Psoas muscle (tissue), 8 donors: Measurements from ENCODE around the gene TBC1D22A. TPM values are rescaled to one million over a fixed set of nuclear protein-coding genes. Genes with fewer than 3 reads are reported as not detected.
A peak's percentile ranks its signal among the peaks of the same experiment; 100 is the strongest.

Experiments
- ATAC-seq, 4 donors: fragments of 200-7000 bp; cut with Tn5 transposase; one replicate each; pipeline ENCODE4 v1.9.1; 2020; ENCODE audit warnings: moderate library complexity in 3 of 4, mild to moderate bottlenecking in 2 of 4
- DNase-seq, 2 donors: peaks; one replicate each; pipeline ENCODE4 v3.0.0-alpha.2; 2020
- H3K27ac ChIP-seq: fragments of 200-600 bp; one replicate; pipeline ENCODE4 v1.8.0; 2022
- H3K27me3 ChIP-seq, 3 donors: fragments of 200-600 bp in 1 of 3; one replicate each; pipeline versions ENCODE4 v1.6.1 to v1.8.0; 2013 to 2022; ENCODE audit warnings: low read length in 2 of 3, mild to moderate bottlenecking in 2 of 3, moderate library complexity in 1 of 3; ENCODE audit not compliant: insufficient read depth in 3 of 3
- H3K36me3 ChIP-seq, 2 donors: fragments of 200-600 bp in 1 of 2; one replicate each; pipeline versions ENCODE4 v1.6.1 to v1.8.0; 2013 to 2022; ENCODE audit warnings: low read depth in 1 of 2, mild to moderate bottlenecking in 1 of 2, moderate library complexity in 1 of 2; ENCODE audit not compliant: insufficient read depth in 1 of 2
- H3K4me1 ChIP-seq: fragments of 200-600 bp; one replicate; pipeline ENCODE4 v1.8.0; 2022
- H3K4me3 ChIP-seq: fragments of 200-600 bp; one replicate; pipeline ENCODE4 v1.8.0; 2022; ENCODE audit warnings: mild to moderate bottlenecking
- H3K9me3 ChIP-seq: fragments of 200-600 bp; one replicate; pipeline ENCODE4 v1.8.0; 2022
- CTCF ChIP-seq: fragments of 200-600 bp; IDR thresholded peaks from one replicate; pipeline ENCODE4 v1.8.0; 2022; ENCODE audit warnings: antibody characterized with exemption
- WGBS, 3 donors: extraction: QIAGEN DNeasy Blood & Tissue Kit; methylation state at CpG; one replicate each; pipeline versions ENCODE4 v1.1.6 to v1.1.7; 2013; 5-methylcytosine and 5-hydroxymethylcytosine counted together
- intact Hi-C, 2 donors: fragments of 100-400 bp; cut with DNase I; formaldehyde crosslinking; loops; one replicate each; pipeline versions ENCODE4 v1.11.0 to v1.14.2; 2022
- polyA plus RNA-seq, 3 donors: library from polyadenylated mRNA; stranded (reverse); fragments of 200-250 nt; gene quantifications; one replicate each; pipeline ENCODE4 v1.2.3, GENCODE V29; 2013
- total RNA-seq, 4 donors: library from RNA; stranded (reverse); fragmentation: NEBNext Ultra II Directional in 2 of 4; extraction: Animal tissue kit (Norgen Biotek cat#: 25700) in 2 of 4; gene quantifications; one replicate each; pipeline versions ENCODE4 v1.2.1 to v1.2.4, GENCODE V29; 2021 to 2023
- donor health status: healthy with polysubstance abuse.
- donor health status: DM: no; HTN: no; CAD: no; lungs with moderate emphysema.
- donor health status: Bipolar disorder and iron deficiency.
- donor health status: healthy.
- donor health status: DM: yes; HTN: yes; CAD: no.
- donor health status: DM: no; HTN: no; CAD: no.
- donor health status: DM: no; HTN: no; CAD: no.
- donor health status: DM: yes; HTN: yes; CAD: no.

TBC1D22A gene
- total and polyA plus RNA-seq, 7 donors = 11.7 to 25.0 (median 18.9) TPM

GRCh38 chr22:46937185-46937584 lies 174.7 kb downstream of the TBC1D22A start:
- intact Hi-C loops = no loop called here
- TF ChIP-seq CTCF = no peak
- no peaks in the 10 kb centered on the region for H3K27me3 ChIP-seq
- H3K4me1 ChIP-seq = peaks cover 23% of the 10 kb centered on the region
- no peak overlapping the region for H3K4me3 ChIP-seq
- H3K27ac ChIP-seq = no peak overlapping the region
- H3K9me3 ChIP-seq = no peaks in the 10 kb centered on the region
- ATAC-seq = no peak
- no peaks in the 10 kb centered on the region for H3K36me3 ChIP-seq
- 92 to 95% (median 94%) methylated on average over 8 of the region's 8 CpGs for WGBS, 3 donors
- no peak for DNase-seq

- no peak for DNase-seq
- Histone ChIP-seq H3K4me3 (no peak overlapping the region), H3K9me3 (no peaks in the 10 kb centered on the region), H3K4me1 (peaks cover 23% of the 10 kb centered on the region), H3K27ac (no peak overlapping the region), H3K27me3 (no peaks in the 10 kb centered on the region), H3K36me3 (no peaks in the 10 kb centered on the region)
- 96 to 98% (median 96%) methylated on average over 7 of the region's 7 CpGs for WGBS, 3 donors
- intact Hi-C loops = no loop called here
- TF ChIP-seq CTCF = no peak
- ATAC-seq = no peak
Measured at GRCh38 chr22:46937939-46938338, 175.5 kb downstream of the TBC1D22A start.

- TF ChIP-seq CTCF = no peak
- H3K36me3 ChIP-seq = no peaks in the 10 kb centered on the region
- no peaks in the 10 kb centered on the region for H3K9me3 ChIP-seq
- intact Hi-C loops = no loop called here
- ATAC-seq = peak in 3 of 4 donors; percentile 45 to 69 (median 58)
- no peaks in the 10 kb centered on the region for H3K27me3 ChIP-seq
- WGBS, 3 donors = 44 to 48% (median 46%) methylated on average over 21 of the region's 21 CpGs
- H3K27ac ChIP-seq = peak overlapping the region; percentile 68
- H3K4me3 ChIP-seq = peak overlapping the region; percentile 28
- H3K4me1 ChIP-seq = no peaks in the 10 kb centered on the region
- peak in 1 of 2 donors; percentile 45 for DNase-seq
Measured at GRCh38 chr22:46941968-46942798, 179.7 kb downstream of the TBC1D22A start.

- Histone ChIP-seq H3K9me3 (no peaks in the 10 kb centered on the region), H3K4me1 (no peaks in the 10 kb centered on the region), H3K27me3 (no peaks in the 10 kb centered on the region), H3K27ac (peak overlapping the region; percentile 68), H3K4me3 (peak overlapping the region; percentile 28), H3K36me3 (no peaks in the 10 kb centered on the region)
- ATAC-seq = peak; percentile 42 to 81 (median 69)
- intact Hi-C loops = no loop called here
- peak; percentile 54 to 68 for DNase-seq
- WGBS, 3 donors = 70 to 73% (median 70%) methylated on average over 22 of the region's 22 CpGs
- no peak for TF ChIP-seq CTCF
Measured at GRCh38 chr22:46942799-46943785, 180.6 kb downstream of the TBC1D22A start.
